Posterior cingulate gyrus (tissue), 11 donors: ENCODE results near the gene PNLIP.

Experiments used
- DNase-seq, 10 donors: peaks; one replicate each; pipeline versions ENCODE4 v3.0.0 to v3.0.0-alpha.2; 2020 to 2021; ENCODE audit warnings: mixed read lengths in 3 of 10
- intact Hi-C: fragments of 100-400 bp; cut with DNase I; formaldehyde crosslinking; loops from one replicate; pipeline ENCODE4 v1.15.1; 2023

Gene PNLIP

DNA sequence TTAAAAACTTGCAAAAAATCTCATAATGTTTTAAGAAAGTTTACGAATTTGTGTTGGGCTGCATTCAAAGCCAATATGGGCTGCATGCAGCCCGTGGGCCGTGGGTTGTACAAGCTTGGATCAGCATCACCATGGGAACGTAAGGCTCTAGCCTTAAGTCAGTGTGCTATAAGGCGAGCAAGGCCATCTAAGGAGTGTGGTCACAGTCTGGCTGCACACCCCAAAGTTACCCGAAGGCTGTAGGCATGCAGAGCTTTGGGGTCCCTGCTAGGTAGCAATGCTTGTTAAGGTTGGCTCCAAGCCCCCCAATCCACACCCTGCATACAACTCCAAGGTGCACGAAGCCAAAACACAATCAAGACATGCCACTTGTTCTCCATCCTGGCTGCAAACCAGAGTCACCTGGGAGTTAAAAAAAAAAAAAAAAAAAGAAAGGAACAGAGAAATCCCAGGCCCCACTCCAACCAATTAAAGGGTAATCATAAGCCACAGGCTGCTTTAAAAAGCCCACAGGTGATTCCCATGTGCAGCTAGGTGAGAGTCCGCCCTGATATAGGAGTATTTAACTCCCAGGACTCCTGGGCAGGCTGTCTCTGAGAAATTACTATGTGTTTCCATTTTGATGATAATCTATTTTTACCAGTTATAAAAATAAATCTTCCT, 66.5 kb downstream of the PNLIP start:
- DNase-seq = no peak
- intact Hi-C loops = no loop called here

DNA sequence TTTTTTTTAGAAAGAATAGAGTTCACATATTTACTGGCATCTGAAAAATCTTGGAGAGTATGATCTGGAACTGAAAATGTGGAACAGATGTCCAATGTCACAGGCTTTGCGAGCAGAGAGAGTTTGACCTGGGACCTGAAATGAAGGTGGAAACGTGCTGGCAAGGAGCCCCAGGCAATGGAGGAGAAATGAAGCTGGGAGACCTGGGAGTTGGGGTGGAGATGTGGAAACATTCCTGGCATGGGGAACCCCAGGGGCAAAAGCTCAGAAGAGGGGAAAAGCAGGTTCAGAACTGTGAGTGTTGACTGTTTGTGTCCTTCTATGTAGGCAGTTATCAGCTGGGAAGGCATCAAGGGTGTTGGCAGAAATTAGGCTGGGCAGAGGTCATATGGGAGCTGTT, 67.7 kb downstream of the PNLIP start:
- intact Hi-C loops = no loop called here
- no peak for DNase-seq

DNA sequence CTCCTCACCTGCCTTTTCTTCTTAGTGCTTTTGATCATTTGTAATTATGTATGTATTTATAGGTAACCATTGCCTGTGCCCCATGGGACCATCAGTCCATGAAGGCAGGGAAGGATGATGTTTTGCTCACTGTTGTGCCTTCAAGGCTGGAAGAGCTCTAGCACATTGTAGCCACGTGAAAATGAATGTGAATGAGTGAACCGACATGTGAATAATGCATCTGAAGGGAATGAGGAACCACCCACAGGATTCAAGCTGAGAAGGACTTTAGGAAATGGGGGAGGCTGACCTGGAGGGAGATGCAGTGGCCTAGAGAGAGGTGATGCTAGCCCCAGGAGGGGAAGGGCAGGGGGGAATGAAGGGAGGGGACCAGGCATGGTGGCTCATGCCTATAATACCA, 69.1 kb downstream of the PNLIP start:
- intact Hi-C loops = no loop called here
- DNase-seq = no peak

DNA sequence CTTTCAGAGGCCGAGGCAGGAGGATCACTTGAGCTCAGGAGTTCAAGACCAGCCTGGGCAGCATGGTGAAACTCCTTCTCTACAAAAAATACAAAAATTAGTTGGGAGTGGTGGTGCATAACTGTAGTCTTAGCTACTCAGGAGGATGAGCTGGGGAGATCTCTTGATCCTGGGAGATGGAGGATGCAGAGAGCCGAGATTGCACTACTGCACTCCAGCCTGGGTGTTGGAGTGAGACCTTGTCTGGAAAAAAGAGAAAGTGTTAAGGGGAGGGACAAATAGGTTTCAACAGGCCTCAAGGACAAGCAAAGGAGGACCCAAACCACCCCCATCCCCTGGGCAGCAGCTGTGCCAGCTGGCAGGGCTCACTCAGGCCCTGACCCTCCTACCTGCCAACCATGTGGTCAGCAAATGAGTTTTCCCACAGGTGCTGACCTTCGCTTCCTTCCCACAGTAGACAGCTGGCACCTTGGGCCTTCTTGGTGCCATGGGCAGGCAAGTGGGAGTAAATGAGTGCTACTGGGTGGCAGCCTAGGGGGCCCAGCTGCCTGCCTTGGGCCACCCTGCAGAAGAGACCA, 69.6 kb downstream of the PNLIP start:
- intact Hi-C loops = no loop called here
- no peak for DNase-seq
